Esophagus squamous epithelium (tissue), 5 donors: Measurements from ENCODE around the gene RPS2. TPM values are rescaled to one million over a fixed set of nuclear protein-coding genes. Genes with fewer than 3 reads are reported as not detected.
A peak's percentile ranks its signal among the peaks of the same experiment; 100 is the strongest.

Experiments used
- DNase-seq: peaks from one replicate; lab custom pipeline; 2025; lab: John Stamatoyannopoulos, UW
- H3K27ac ChIP-seq, 4 donors: fragments of 200-600 bp; sonication (generic); one replicate each; pipeline ENCODE4 v1.5.1; 2016 to 2019; ENCODE audit warnings: mild to moderate bottlenecking in 1 of 4
- H3K27me3 ChIP-seq, 4 donors: fragments of 200-600 bp; sonication (generic); 1 replicate in 3 of 4; 2 replicates in 1 of 4; pipeline versions ENCODE4 v1.5.1 to v1.6.0; 2017 to 2021; ENCODE audit warnings: antibody characterized with exemption in 1 of 4
- H3K36me3 ChIP-seq, 3 donors: fragments of 200-600 bp; sonication (generic); one replicate each; pipeline ENCODE4 v1.5.1; 2016 to 2019
- H3K4me1 ChIP-seq, 3 donors: fragments of 200-600 bp; sonication (generic); one replicate each; pipeline ENCODE4 v1.5.1; 2017 to 2019
- H3K4me3 ChIP-seq, 4 donors: fragments of 200-600 bp; sonication (generic); 1 replicate in 3 of 4; 2 replicates in 1 of 4; pipeline ENCODE4 v1.5.1; 2016 to 2019; ENCODE audit warnings: mild to moderate bottlenecking in 2 of 4, moderate library complexity in 1 of 4
- H3K9me3 ChIP-seq, 3 donors: fragments of 200-600 bp; sonication (generic); one replicate each; pipeline ENCODE4 v1.5.1; 2016 to 2019
- POLR2A ChIP-seq, 4 donors: fragments of 450-650 bp; IDR thresholded peaks; one replicate each; pipeline ENCODE4 v1.6.1; 2017; ENCODE audit warnings: antibody characterized with exemption in 4 of 4, mild to moderate bottlenecking in 4 of 4, moderate library complexity in 3 of 4
- WGBS, 2 donors: methylation state at CpG; one replicate each; pipeline ENCODE4 v1.1.5; 2018; 5-methylcytosine and 5-hydroxymethylcytosine counted together
- intact Hi-C: fragments of 100-400 bp; cut with DNase I; formaldehyde crosslinking; loops from one replicate; pipeline ENCODE4 v1.15.0; 2022
- total RNA-seq, 4 donors: library from RNA; depleted of rRNA; stranded (reverse); fragments of >200 nt; gene quantifications; one replicate each; pipeline ENCODE4 v1.1.0, GENCODE V29; 2016
- TF ChIP-seq, protein P1 (sequence below), 6 experiments: fragments of 450-650 bp in 4 of 6; fragments of 200-600 bp in 2 of 6; sonication (generic) in 2 of 6; IDR thresholded peaks; one replicate each; pipeline ENCODE4 v1.5.1; 2016 to 2019; ENCODE audit warnings: antibody characterized with exemption in 6 of 6, mild to moderate bottlenecking in 4 of 6, moderate library complexity in 4 of 6
- donor health status: DM: yes; HTN: yes; CAD: no.

Gene RPS2
- total RNA-seq, 4 donors from 2014 or later = 1,980 to 2,837 (median 2,292) TPM

GRCh38 chr16:1981398-1981836 is 16.8 kb upstream of the RPS2 start, which contains the start of gene NOXO1:
TSS of gene NOXO1 (minus strand) at chr16:1981469. CDS start at chr16:1981179, 290 bp downstream.
- H3K4me3 ChIP-seq = peak within 1 kb of the TSS in 3 of 4 donors; percentile 36 to 50 (median 50)
- 24 to 33% methylated on average over 2 to 5 of the region's 6 CpGs for WGBS, 2 donors
- intact Hi-C loops = no loop called here
- peaks cover 0 to 72% (median 13%) of the 10 kb centered on the region in 4 donors for H3K27me3 ChIP-seq
- peaks cover 41 to 91% (median 43%) of the 10 kb centered on the region in 3 donors for H3K4me1 ChIP-seq
- DNase-seq = no peak
- peak within 1 kb of the TSS in 2 of 4 donors; percentile 30 to 82 for H3K27ac ChIP-seq
- H3K36me3 ChIP-seq = peaks cover 21 to 35% (median 24%) of the 10 kb centered on the region in 3 donors
- H3K9me3 ChIP-seq = no peaks in the 10 kb centered on the region
- TF ChIP-seq, protein P1, sequence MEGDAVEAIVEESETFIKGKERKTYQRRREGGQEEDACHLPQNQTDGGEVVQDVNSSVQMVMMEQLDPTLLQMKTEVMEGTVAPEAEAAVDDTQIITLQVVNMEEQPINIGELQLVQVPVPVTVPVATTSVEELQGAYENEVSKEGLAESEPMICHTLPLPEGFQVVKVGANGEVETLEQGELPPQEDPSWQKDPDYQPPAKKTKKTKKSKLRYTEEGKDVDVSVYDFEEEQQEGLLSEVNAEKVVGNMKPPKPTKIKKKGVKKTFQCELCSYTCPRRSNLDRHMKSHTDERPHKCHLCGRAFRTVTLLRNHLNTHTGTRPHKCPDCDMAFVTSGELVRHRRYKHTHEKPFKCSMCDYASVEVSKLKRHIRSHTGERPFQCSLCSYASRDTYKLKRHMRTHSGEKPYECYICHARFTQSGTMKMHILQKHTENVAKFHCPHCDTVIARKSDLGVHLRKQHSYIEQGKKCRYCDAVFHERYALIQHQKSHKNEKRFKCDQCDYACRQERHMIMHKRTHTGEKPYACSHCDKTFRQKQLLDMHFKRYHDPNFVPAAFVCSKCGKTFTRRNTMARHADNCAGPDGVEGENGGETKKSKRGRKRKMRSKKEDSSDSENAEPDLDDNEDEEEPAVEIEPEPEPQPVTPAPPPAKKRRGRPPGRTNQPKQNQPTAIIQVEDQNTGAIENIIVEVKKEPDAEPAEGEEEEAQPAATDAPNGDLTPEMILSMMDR (IDR thresholded peaks at IDR 0.05) = no peak
- TF ChIP-seq POLR2A (IDR thresholded peaks at IDR 0.05) = no peak

GRCh38 chr16:1980770-1981087 is 16.1 kb upstream of the RPS2 start:
- peak overlapping the region in 2 of 4 donors; percentile 50 for H3K4me3 ChIP-seq
- no peaks in the 10 kb centered on the region for H3K9me3 ChIP-seq
- TF ChIP-seq POLR2A (IDR thresholded peaks at IDR 0.05) = no peak
- TF ChIP-seq, protein P1 (IDR thresholded peaks at IDR 0.05) = no peak
- peaks cover 0 to 79% (median 13%) of the 10 kb centered on the region in 4 donors for H3K27me3 ChIP-seq
- peak overlapping the region in 1 of 4 donors; percentile 1 for H3K27ac ChIP-seq
- intact Hi-C loops = no loop called here
- no peak for DNase-seq
- H3K4me1 ChIP-seq = peaks cover 40 to 84% (median 41%) of the 10 kb centered on the region in 3 donors
- H3K36me3 ChIP-seq = peaks cover 25 to 35% (median 26%) of the 10 kb centered on the region in 3 donors
- WGBS, 2 donors = 19% methylated on average over 14 of the region's 16 CpGs; no CpG with 5 or more reads in 1 of the 2 donors

DNA sequence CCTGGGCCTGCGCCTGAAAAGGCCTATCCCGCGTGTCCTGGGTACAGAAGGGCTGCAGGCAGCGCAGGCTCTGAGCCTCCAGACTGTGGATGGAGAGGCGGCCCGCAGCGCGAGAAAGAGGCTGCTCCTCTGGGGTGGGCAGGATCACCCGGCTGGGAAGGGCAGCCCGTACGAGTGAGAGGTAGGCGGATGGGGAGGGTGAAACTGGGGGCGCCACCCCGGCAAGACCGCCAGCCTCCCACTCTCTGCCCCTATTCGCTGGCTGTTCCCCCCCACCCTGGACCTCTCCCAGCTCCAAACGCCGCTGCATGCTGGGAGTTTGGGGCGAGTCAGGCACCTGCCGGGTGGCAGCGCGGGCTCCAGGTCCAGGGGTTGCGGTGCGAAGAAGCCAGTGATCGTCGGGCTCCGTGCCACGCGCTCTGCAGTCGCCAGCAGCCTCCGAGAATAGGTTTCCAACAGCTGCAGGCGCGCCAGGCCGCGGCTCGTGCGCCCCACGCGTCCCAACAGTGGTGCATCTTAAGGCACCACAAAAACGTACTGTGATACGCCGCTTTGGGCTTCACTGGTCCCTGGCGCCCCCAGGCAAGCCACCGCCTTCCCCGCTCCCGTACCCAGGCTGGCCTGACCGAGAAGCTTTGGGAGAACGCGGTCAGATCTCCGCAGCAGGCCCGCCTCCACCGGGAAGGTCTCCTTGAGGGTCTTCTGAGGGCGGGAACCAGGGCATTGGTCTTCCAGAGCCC is 15.6 kb upstream of the RPS2 start:
- H3K27ac ChIP-seq = peak overlapping the region; percentile 52 to 83 (median 80)

DNA sequence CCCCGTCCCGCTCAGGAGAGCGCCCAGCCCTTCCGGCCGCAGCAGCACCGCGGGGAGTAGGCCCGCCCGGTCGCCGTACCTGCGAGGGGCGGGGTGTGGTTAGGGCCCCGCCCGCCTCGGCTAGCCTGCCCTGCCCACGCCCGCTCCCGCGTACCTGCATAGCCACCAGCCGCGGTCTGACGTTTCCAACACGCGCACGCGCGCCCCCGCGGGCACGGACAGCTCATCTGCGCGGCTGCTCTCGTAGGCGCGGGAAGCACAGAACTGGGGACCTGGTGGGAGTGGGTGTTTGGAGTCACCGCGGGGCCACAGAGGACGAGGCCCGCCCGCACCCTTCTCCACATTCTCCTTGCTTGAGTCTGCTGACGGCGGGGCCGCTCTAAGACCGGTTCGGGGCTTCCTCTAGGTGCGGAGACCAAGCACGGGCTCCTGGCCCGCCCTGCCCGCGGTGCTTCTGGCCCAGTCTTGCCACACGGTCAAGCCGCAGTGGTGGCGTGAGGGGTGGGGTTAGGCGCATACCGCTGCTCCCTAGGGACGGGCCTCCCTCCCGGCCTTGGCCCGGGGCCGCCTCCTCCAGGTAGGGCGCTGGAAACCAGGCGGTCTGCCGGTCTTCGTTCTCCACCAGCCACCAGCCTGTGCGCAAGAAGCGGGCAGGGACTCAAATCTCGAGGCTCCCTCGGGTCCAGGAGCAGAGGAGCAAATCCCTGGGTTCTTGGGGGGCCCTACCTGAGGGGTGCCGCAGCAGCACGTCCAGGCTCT is 14.8 kb upstream of the RPS2 start:
- TF ChIP-seq, protein P1 (IDR thresholded peaks at IDR 0.05) = no peak
- TF ChIP-seq POLR2A (IDR thresholded peaks at IDR 0.05) = peak in 2 of 4 donors; percentile 21 to 60
- intact Hi-C loops = no loop called here
- peaks cover 30 to 45% (median 38%) of the 10 kb centered on the region in 3 donors for H3K36me3 ChIP-seq
- peaks cover 0 to 92% (median 13%) of the 10 kb centered on the region in 4 donors for H3K27me3 ChIP-seq
- peak overlapping the region; percentile 36 to 50 (median 44) for H3K4me3 ChIP-seq
- no CpG with 5 or more reads among the region's 70 CpGs for WGBS, 2 donors
- DNase-seq = no peak
- H3K4me1 ChIP-seq = peaks cover 27 to 72% (median 29%) of the 10 kb centered on the region in 3 donors
- H3K27ac ChIP-seq = peak overlapping the region; percentile 52 to 83 (median 80)
- no peaks in the 10 kb centered on the region for H3K9me3 ChIP-seq

More for the DNA sequence above, 15.6 kb upstream of the RPS2 start:
- Histone ChIP-seq H3K4me3 (peak overlapping the region; percentile 36 to 50 (median 44)), H3K9me3 (no peaks in the 10 kb centered on the region), H3K4me1 (peaks cover 35 to 79% (median 36%) of the 10 kb centered on the region in 3 donors), H3K27me3 (peaks cover 0 to 84% (median 13%) of the 10 kb centered on the region in 4 donors), H3K36me3 (peaks cover 28 to 37% (median 31%) of the 10 kb centered on the region in 3 donors)
- intact Hi-C loops = no loop called here
- TF ChIP-seq, protein P1 (IDR thresholded peaks at IDR 0.05) = no peak
- TF ChIP-seq POLR2A (IDR thresholded peaks at IDR 0.05) = no peak
- DNase-seq = no peak
- 0 to 2% methylated on average over 9 to 21 of the region's 53 CpGs for WGBS, 2 donors
